ENCODE data around the gene FLT3. TPM values are rescaled to one million over a fixed set of nuclear protein-coding genes. Genes with fewer than 3 reads are reported as not detected.
A peak's percentile ranks its signal among the peaks of the same experiment; 100 is the strongest.

FLT3 gene
- total and polyA plus RNA-seq, 10 of the 15 experiments (the other 5 are each of a cell fraction or from before 2014, with no cell fraction given): 0.04 to 0.19 (median 0.11) TPM; not detected in 1

GRCh38 chr13:27953676-27954405, 146.5 kb downstream of the FLT3 start (continued):
- TF ChIP-seq CTCF (IDR thresholded peaks at IDR 0.05 in 2 of 3, conservative IDR thresholded peaks at IDR 0.05 in 1 of 3; ENCODE audit: control insufficient read depth in 2 of 3, extremely low read depth in 1 of 3, insufficient read depth in 1 of 3, low read depth in 3 of 3, low read length in 3 of 3) (peak; percentile 81 to 88 (median 85)), WRNIP1 (IDR thresholded peaks at IDR 0.05; ENCODE audit: borderline replicate concordance, low read depth, low read length) (no peak), PAX5 (IDR thresholded peaks at IDR 0.05; ENCODE audit: borderline replicate concordance, low read depth, low read length) (no peak), IKZF2 (IDR thresholded peaks at IDR 0.05) (0 out of 4 replicates have a peak, but pooled peaks of 1 of the 2 experiments have one; percentile 4), SMC3 (IDR thresholded peaks at IDR 0.05; ENCODE audit: borderline replicate concordance, low read length) (peak; percentile 58), EGR1 (IDR thresholded peaks at IDR 0.05; ENCODE audit: borderline replicate concordance in 1 of 2, low read depth in 2 of 2, low read length in 2 of 2) (0 out of 3 replicates have a peak, but pooled peaks of 1 of the 2 experiments have one; percentile 10), MAX (IDR thresholded peaks at IDR 0.05; ENCODE audit: low read depth, low read length) (no peak), CHD1 (IDR thresholded peaks at IDR 0.05; ENCODE audit: low read depth, low read length) (no peak), MEF2B (IDR thresholded peaks at IDR 0.05; ENCODE audit: partially characterized antibody, poor library complexity, severe bottlenecking) (peak; percentile 27), CHD4 (IDR thresholded peaks at IDR 0.05) (no peak), POLR2AphosphoS5 (IDR thresholded peaks at IDR 0.05; ENCODE audit: low read length) (no peak), ZNF217 (IDR thresholded peaks at IDR 0.05) (no peak), RAD51 (IDR thresholded peaks at IDR 0.05) (no peak), MLLT1 (IDR thresholded peaks at IDR 0.05) (no peak), RB1 (IDR thresholded peaks at IDR 0.05; ENCODE audit: borderline replicate concordance) (peak; percentile 34; the same call in 1 of the 2 replicates), ETV6 (conservative IDR thresholded peaks at IDR 0.05 in 1 of 2, IDR thresholded peaks at IDR 0.05 in 1 of 2; ENCODE audit: borderline replicate concordance in 1 of 2, low read depth in 1 of 2) (no peak; a peak in 1 of 4 replicates), NR2F1 (conservative IDR thresholded peaks at IDR 0.05) (peak; percentile 33; the same call in 1 of the 2 replicates), EP300 (IDR thresholded peaks at IDR 0.05; ENCODE audit: borderline replicate concordance in 1 of 2, control insufficient read depth in 1 of 2, low read depth in 2 of 2, low read length in 2 of 2) (no peak), PBX3 (IDR thresholded peaks at IDR 0.05; ENCODE audit: insufficient replicate concordance, low read depth, low read length) (no peak), CBX5 (IDR thresholded peaks at IDR 0.05; ENCODE audit: low read depth) (no peak), BHLHE40 (IDR thresholded peaks at IDR 0.05; ENCODE audit: borderline replicate concordance in 1 of 2, low read depth in 2 of 2, low read length in 1 of 2) (peak in 1 of 2 experiments; percentile 44; a peak in 1 of 4 replicates), KDM1A (IDR thresholded peaks at IDR 0.05; ENCODE audit: borderline replicate concordance) (no peak), HDAC6 (IDR thresholded peaks at IDR 0.05; ENCODE audit: unreplicated experiment) (no peak), NFIC (IDR thresholded peaks at IDR 0.05; ENCODE audit: low read depth, low read length) (no peak), RCOR1 (conservative IDR thresholded peaks at IDR 0.05; ENCODE audit: low read depth, low read length) (no peak)
